ENCODE results near the gene NCEH1. TPM values are rescaled to one million over a fixed set of nuclear protein-coding genes. Genes with fewer than 3 reads are reported as not detected.
A peak's percentile ranks its signal among the peaks of the same experiment; 100 is the strongest.

NCEH1 gene
- total and polyA plus RNA-seq, 2 of the 4 experiments (the other 2 are of a cell fraction) = 22.3 to 23.3 TPM

DNA sequence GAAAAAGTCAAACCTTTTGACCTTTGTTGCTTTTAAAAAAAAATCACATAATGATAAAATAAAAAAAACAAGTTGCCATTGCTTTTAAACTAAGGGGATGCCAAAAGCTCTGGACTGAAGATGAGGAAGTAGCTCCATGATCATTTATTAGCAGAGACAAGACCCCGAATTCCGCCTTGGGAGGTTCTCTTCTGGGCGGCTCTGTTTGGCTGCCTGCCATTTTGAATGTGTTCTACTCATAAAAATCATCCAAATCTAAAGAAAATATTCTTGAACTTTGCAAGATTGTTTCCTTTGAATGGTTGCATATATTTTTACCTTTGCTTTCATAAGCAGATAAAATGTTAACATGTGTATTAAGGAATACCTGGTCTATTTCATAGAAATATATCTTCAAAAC is 63.8 kb downstream of the NCEH1 start:
- ChIA-PET POLR2A (ENCODE audit: unreplicated experiment) (no interaction called here), CTCF (interaction anchor here (1.3 kb wide), 1 partner anchor 26 kb away, joined by 3 read pairs; no protein-coding TSS in a partner anchor)
- Histone ChIP-seq H3K4me3 (ENCODE audit: insufficient read depth, low read depth, low read length) (no peak overlapping the region), H3K18ac (ENCODE audit: low read depth, low read length) (no peak overlapping the region), H3K9me1 (ENCODE audit: insufficient read depth, low read length) (peaks cover 19% of the 10 kb centered on the region), H3K9ac (ENCODE audit: low read depth, low read length) (no peak overlapping the region), H2AFZ (replicated peaks; ENCODE audit: low read length, poor library complexity) (no peak overlapping the region), H3K23ac (ENCODE audit: low read depth, low read length) (no peak overlapping the region), H3K4ac (ENCODE audit: low read depth, low read length) (no peak overlapping the region), H2BK20ac (ENCODE audit: low read depth, low read length) (no peak overlapping the region), H4K5ac (ENCODE audit: low read depth, low read length) (no peak overlapping the region), H4K91ac (ENCODE audit: insufficient read depth, low read depth, low read length) (no peak overlapping the region), H3K14ac (replicated peaks; ENCODE audit: low read depth, low read length) (0 out of 2 replicates have a peak overlapping the region, but pooled peaks have one; percentile 42), H2BK15ac (ENCODE audit: low read depth, low read length) (no peak overlapping the region), H3K56ac (ENCODE audit: extremely low read depth, insufficient read depth, low read length) (no peak overlapping the region), H3K36me3 (ENCODE audit: control insufficient read depth, insufficient read depth, low read length) (peaks cover 3% of the 10 kb centered on the region; the same call in 1 of the 2 replicates), H2BK120ac (ENCODE audit: low read depth, low read length) (no peak overlapping the region), H3K27ac (ENCODE audit: insufficient read depth, low read length) (no peak overlapping the region), H4K20me1 (ENCODE audit: insufficient read depth, low read length) (peaks cover 4% of the 10 kb centered on the region; the same call in 1 of the 2 replicates), H2AK9ac (replicated peaks; ENCODE audit: low read depth, low read length, poor library complexity) (no peak overlapping the region), H3K4me2 (ENCODE audit: low read depth, low read length) (no peak overlapping the region), H3K4me1 (ENCODE audit: control insufficient read depth, insufficient read depth, low read length) (peaks cover 9% of the 10 kb centered on the region), H3K27me3 (ENCODE audit: control insufficient read depth, insufficient read depth, low read length) (no peaks in the 10 kb centered on the region), H2BK5ac (ENCODE audit: low read depth, low read length, poor library complexity, severe bottlenecking) (no peak overlapping the region), H2AK5ac (ENCODE audit: low read depth, low read length) (no peak overlapping the region), H3K79me1 (ENCODE audit: low read depth in 1 of 2, low read length in 2 of 2) (peaks cover 23 to 75% of the 10 kb centered on the region in 2 experiments), H3K9me3 (ENCODE audit: control insufficient read depth, insufficient read depth, low read length) (no peaks in the 10 kb centered on the region), H4K8ac (ENCODE audit: low read depth in 2 of 2, low read length in 2 of 2) (no peak overlapping the region; a peak in 1 of 4 replicates)
- ATAC-seq (ENCODE audit: low read depth) (no peak), DNase-seq (no peak)
- TF ChIP-seq POLR2A (IDR thresholded peaks at IDR 0.05; ENCODE audit: low read depth, low read length) = no peak
- TF ChIP-seq MAZ (IDR thresholded peaks at IDR 0.05; ENCODE audit: borderline replicate concordance, low read depth, low read length) = no peak
- TF ChIP-seq SMC3 (IDR thresholded peaks at IDR 0.05; ENCODE audit: low read depth, low read length) = no peak
- TF ChIP-seq RFX5 (IDR thresholded peaks at IDR 0.05; ENCODE audit: low read depth, low read length) = no peak
- TF ChIP-seq MXI1 (IDR thresholded peaks at IDR 0.05; ENCODE audit: borderline replicate concordance, low read depth, low read length) = no peak
- TF ChIP-seq, protein P1, sequence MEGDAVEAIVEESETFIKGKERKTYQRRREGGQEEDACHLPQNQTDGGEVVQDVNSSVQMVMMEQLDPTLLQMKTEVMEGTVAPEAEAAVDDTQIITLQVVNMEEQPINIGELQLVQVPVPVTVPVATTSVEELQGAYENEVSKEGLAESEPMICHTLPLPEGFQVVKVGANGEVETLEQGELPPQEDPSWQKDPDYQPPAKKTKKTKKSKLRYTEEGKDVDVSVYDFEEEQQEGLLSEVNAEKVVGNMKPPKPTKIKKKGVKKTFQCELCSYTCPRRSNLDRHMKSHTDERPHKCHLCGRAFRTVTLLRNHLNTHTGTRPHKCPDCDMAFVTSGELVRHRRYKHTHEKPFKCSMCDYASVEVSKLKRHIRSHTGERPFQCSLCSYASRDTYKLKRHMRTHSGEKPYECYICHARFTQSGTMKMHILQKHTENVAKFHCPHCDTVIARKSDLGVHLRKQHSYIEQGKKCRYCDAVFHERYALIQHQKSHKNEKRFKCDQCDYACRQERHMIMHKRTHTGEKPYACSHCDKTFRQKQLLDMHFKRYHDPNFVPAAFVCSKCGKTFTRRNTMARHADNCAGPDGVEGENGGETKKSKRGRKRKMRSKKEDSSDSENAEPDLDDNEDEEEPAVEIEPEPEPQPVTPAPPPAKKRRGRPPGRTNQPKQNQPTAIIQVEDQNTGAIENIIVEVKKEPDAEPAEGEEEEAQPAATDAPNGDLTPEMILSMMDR (conservative IDR thresholded peaks at IDR 0.05; ENCODE audit: low read depth, low read length) = no peak
- no peak for TF ChIP-seq CEBPB (IDR thresholded peaks at IDR 0.05; ENCODE audit: low read depth, low read length)
- TF ChIP-seq MAFK (IDR thresholded peaks at IDR 0.05; ENCODE audit: low read depth, low read length) = no peak
- TF ChIP-seq RCOR1 (IDR thresholded peaks at IDR 0.05; ENCODE audit: insufficient replicate concordance, low read length) = no peak
- TF ChIP-seq, protein P2, sequence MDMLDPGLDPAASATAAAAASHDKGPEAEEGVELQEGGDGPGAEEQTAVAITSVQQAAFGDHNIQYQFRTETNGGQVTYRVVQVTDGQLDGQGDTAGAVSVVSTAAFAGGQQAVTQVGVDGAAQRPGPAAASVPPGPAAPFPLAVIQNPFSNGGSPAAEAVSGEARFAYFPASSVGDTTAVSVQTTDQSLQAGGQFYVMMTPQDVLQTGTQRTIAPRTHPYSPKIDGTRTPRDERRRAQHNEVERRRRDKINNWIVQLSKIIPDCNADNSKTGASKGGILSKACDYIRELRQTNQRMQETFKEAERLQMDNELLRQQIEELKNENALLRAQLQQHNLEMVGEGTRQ (IDR thresholded peaks at IDR 0.05; ENCODE audit: low read depth, low read length) = no peak
- TF ChIP-seq, protein P3, sequence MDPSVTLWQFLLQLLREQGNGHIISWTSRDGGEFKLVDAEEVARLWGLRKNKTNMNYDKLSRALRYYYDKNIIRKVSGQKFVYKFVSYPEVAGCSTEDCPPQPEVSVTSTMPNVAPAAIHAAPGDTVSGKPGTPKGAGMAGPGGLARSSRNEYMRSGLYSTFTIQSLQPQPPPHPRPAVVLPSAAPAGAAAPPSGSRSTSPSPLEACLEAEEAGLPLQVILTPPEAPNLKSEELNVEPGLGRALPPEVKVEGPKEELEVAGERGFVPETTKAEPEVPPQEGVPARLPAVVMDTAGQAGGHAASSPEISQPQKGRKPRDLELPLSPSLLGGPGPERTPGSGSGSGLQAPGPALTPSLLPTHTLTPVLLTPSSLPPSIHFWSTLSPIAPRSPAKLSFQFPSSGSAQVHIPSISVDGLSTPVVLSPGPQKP (IDR thresholded peaks at IDR 0.05; ENCODE audit: borderline replicate concordance, low read depth, low read length) = no peak
- TF ChIP-seq FOS (IDR thresholded peaks at IDR 0.05; ENCODE audit: low read depth, low read length) = no peak
- no peak for TF ChIP-seq BHLHE40 (IDR thresholded peaks at IDR 0.05; ENCODE audit: low read depth, low read length)
- TF ChIP-seq CHD1 (IDR thresholded peaks at IDR 0.05; ENCODE audit: low read depth, low read length) = no peak
- in situ Hi-C loops (cut with MboI; ENCODE audit: low sequenced_read_pairs) (no loop called here), intact Hi-C loops (cut with micrococcal nuclease) (no loop called here), dilution Hi-C loops (cut with HindIII; ENCODE audit: low sequenced_read_pairs, unreplicated experiment) (no loop called here)
- WGBS, 2 experiments (ENCODE audit: extremely low coverage in 2 of 2, insufficient read length in 1 of 2) = no CpG with 5 or more reads among the region's 3 CpGs
- BruUV-seq (replicated peaks) = no TSS peak

Measured in IMR-90 (cell line).